GM04503 (cell line): ENCODE measurements around the gene HOXA7.

Experiments used
- DNase-seq: peaks from one replicate; pipeline ENCODE4 v3.0.0-alpha.2; 2012; ENCODE audit warnings: low read depth

Gene HOXA7

GRCh38 chr7:27118580-27118979 is 37.9 kb downstream of the HOXA7 start:
- DNase-seq = no peak

- no peak for DNase-seq
Measured at GRCh38 chr7:27117887-27118491, 38.5 kb downstream of the HOXA7 start.

GRCh38 chr7:27116962-27117886 is 39.3 kb downstream of the HOXA7 start:
- DNase-seq = no peak

- no peak for DNase-seq
Measured at GRCh38 chr7:27116031-27116961, 40.2 kb downstream of the HOXA7 start.

GRCh38 chr7:27115221-27116026 is 41.1 kb downstream of the HOXA7 start:
- no peak for DNase-seq

- DNase-seq = no peak
Measured at GRCh38 chr7:27114881-27115220, 41.6 kb downstream of the HOXA7 start.

- no peak for DNase-seq
Measured at GRCh38 chr7:27113991-27114769, 42.3 kb downstream of the HOXA7 start.

GRCh38 chr7:27112955-27113949 is 43.2 kb downstream of the HOXA7 start:
- DNase-seq = no peak

- no peak for DNase-seq
Measured at GRCh38 chr7:27112361-27112760, 44.1 kb downstream of the HOXA7 start.

- DNase-seq = no peak
Measured at GRCh38 chr7:27111751-27112277, 44.7 kb downstream of the HOXA7 start.

GRCh38 chr7:27111042-27111750 is 45.3 kb downstream of the HOXA7 start:
- no peak for DNase-seq

GRCh38 chr7:27110186-27111031 is 46.1 kb downstream of the HOXA7 start:
- DNase-seq = no peak

- no peak for DNase-seq
Measured at GRCh38 chr7:27109466-27110185, 46.8 kb downstream of the HOXA7 start.

- no peak for DNase-seq
Measured at GRCh38 chr7:27108390-27109127, 47.9 kb downstream of the HOXA7 start.

GRCh38 chr7:27107391-27108381 is 48.8 kb downstream of the HOXA7 start:
- no peak for DNase-seq
